Activated naive CD8-positive, alpha-beta T cell treated with anti-CD3 and anti-CD28 coated beads, Interleukin-2, amount 50 U/mL, for 24 hours (primary cell): ENCODE results near the gene ZDHHC18.
"Not testable (repeated sequence)": the region's sequence is repeated elsewhere in the genome, so short reads cannot be mapped to it uniquely, and the experiment has no call there.

Experiments used
- ATAC-seq: fragments of 150-1000 bp; cut with Tn5 transposase; one replicate; pipeline ENCODE4 v1.10.0; 2021
- DNase-seq: peaks from one replicate; pipeline ENCODE4 v3.0.0; 2021
- H3K27ac Mint-ChIP-seq: one replicate; pipeline ENCODE4 v1.8.0; 2021; ENCODE audit warnings: mild to moderate bottlenecking, mixed read lengths
- H3K27me3 Mint-ChIP-seq: one replicate; pipeline ENCODE4 v1.8.0; 2021; ENCODE audit warnings: mixed read lengths
- H3K36me3 Mint-ChIP-seq: one replicate; pipeline ENCODE4 v1.8.0; 2021; ENCODE audit warnings: low read depth, mixed read lengths
- H3K4me1 Mint-ChIP-seq: one replicate; pipeline ENCODE4 v1.8.0; 2021; ENCODE audit warnings: mixed read lengths
- H3K4me3 Mint-ChIP-seq: one replicate; pipeline ENCODE4 v1.8.0; 2021; ENCODE audit warnings: mild to moderate bottlenecking, moderate library complexity, mixed read lengths
- H3K9me3 Mint-ChIP-seq: one replicate; pipeline ENCODE4 v1.8.0; 2021; ENCODE audit warnings: mixed read lengths

ZDHHC18 gene

GRCh38 chr1:26833432-26834405 lies 7.2 kb downstream of the ZDHHC18 start:
- Mint-ChIP-seq H3K27ac (peak overlapping the region; percentile 93), H3K4me3 (peak overlapping the region; percentile 72), H3K4me1 (peaks cover 64% of the 10 kb centered on the region), H3K27me3 (no peaks in the 10 kb centered on the region), H3K9me3 (no peaks in the 10 kb centered on the region), H3K36me3 (peaks cover 59% of the 10 kb centered on the region)
- DNase-seq: peak; percentile 83
- ATAC-seq: peak; percentile 96

DNA sequence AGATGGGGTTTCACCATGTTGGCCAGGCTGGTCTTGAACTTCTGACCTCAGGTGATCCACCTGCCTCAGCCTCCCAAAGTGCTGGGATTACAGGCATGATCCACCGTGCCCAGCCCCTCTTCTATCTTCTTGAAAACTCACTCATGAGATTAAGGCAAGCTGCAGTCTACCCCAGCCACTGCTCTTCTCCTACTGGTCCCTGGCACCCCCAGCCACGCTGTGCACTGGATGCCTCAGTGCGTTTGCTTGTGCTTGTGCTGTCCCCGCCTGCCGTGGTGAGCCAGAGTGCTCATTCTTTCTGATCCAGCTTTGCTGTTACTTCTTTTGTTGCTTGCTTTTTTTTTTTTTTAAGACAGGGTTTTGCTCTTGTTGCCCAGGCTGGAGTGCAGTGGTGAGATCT lies 11.2 kb downstream of the ZDHHC18 start:
- H3K9me3 Mint-ChIP-seq, DNase-seq, H3K27me3 Mint-ChIP-seq, H3K27ac Mint-ChIP-seq, ATAC-seq, H3K4me3 Mint-ChIP-seq: not testable (repeated sequence)
- Mint-ChIP-seq H3K4me1 (peaks cover 35% of the 10 kb centered on the region), H3K36me3 (peaks cover 57% of the 10 kb centered on the region)

DNA sequence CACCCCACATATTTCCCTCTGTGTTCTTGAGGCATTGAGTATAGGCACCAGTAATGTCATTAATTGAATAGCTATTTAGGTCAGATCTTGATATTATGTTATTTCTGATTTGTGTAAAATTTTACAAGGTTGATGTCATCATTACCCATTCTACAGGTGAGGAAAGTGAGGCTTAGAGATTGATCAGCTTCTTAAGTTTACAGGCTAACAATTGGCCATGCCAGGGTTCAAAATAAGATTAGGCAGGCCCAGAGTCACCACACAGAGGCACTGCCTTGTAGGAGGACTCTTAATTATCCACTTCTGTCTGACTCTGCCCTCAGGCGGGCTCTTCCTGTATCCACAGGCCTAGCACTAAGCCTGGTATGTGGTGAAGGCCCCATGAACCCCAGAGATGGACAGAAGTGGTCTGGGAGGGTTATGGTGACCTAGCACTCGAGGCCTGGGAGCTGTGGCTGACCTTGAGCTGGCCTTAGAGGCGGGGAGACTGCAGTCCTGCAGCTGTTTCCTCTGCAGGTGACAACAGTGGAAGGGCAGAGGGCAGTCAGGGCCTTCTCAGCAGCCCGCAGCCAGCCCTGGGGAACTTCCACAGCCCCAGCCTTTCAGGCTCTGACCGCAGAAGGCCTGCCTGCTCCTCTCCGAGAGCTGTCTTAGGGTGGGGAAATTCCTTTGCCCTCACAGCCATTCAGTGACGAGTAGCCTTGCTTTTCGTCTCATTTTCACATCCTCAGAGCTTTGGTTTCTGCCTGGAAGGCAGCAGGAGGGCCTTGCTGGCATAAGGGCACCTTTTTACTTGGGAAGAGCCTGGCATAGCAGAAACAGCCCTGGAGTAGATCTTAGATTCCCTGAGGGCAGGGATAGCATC lies 12.2 kb downstream of the ZDHHC18 start:
- Mint-ChIP-seq H3K27ac (peak overlapping the region; percentile 58), H3K4me3 (no peak overlapping the region), H3K9me3 (no peaks in the 10 kb centered on the region), H3K4me1 (peaks cover 24% of the 10 kb centered on the region), H3K27me3 (no peaks in the 10 kb centered on the region), H3K36me3 (peaks cover 52% of the 10 kb centered on the region)
- peak; percentile 91 for ATAC-seq
- DNase-seq: no peak

- ATAC-seq: no peak
- Mint-ChIP-seq H3K4me3 (no peak overlapping the region), H3K4me1 (peaks cover 19% of the 10 kb centered on the region), H3K27ac (peak overlapping the region; percentile 58), H3K36me3 (peaks cover 51% of the 10 kb centered on the region), H3K27me3 (no peaks in the 10 kb centered on the region), H3K9me3 (no peaks in the 10 kb centered on the region)
- no peak for DNase-seq
Measured at GRCh38 chr1:26839339-26839722, 12.8 kb downstream of the ZDHHC18 start.

- H3K4me3 Mint-ChIP-seq: no peak overlapping the region
- H3K9me3 Mint-ChIP-seq: no peaks in the 10 kb centered on the region
- peaks cover 19% of the 10 kb centered on the region for H3K4me1 Mint-ChIP-seq
- H3K36me3 Mint-ChIP-seq: peaks cover 50% of the 10 kb centered on the region
- ATAC-seq (no peak), DNase-seq (no peak)
- H3K27ac Mint-ChIP-seq: no peak overlapping the region
- no peaks in the 10 kb centered on the region for H3K27me3 Mint-ChIP-seq
Measured at GRCh38 chr1:26839779-26840178, 13.3 kb downstream of the ZDHHC18 start.

GRCh38 chr1:26844424-26845196 lies 18.1 kb downstream of the ZDHHC18 start:
- Mint-ChIP-seq H3K27ac (no peak overlapping the region), H3K9me3 (no peaks in the 10 kb centered on the region), H3K4me3 (no peak overlapping the region), H3K27me3 (no peaks in the 10 kb centered on the region), H3K36me3 (peaks cover 43% of the 10 kb centered on the region), H3K4me1 (peaks cover 6% of the 10 kb centered on the region)
- no peak for DNase-seq
- ATAC-seq: no peak

DNA sequence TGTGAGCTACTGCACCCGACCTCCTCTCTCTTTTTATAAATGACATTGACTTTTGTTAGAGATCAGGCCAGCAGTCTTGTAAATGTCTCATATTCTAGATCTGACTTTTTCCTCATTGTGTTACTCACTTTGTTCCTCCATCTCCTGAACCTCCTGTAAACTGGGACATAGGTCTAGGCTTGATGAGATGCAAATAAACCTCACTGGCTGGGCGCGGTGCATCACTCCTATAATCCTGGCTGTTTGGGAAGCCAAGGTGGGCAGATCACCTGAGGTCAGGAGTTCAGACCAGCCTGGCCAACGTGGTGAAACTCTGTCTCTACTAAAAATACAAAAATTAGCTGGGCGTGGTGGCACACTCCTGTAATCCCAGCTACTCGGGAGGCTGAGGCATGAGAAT lies 21.3 kb downstream of the ZDHHC18 start:
- not testable (repeated sequence) for H3K27me3 Mint-ChIP-seq, H3K4me3 Mint-ChIP-seq, H3K27ac Mint-ChIP-seq, H3K4me1 Mint-ChIP-seq, H3K9me3 Mint-ChIP-seq, ATAC-seq, DNase-seq
- H3K36me3 Mint-ChIP-seq: peaks cover 52% of the 10 kb centered on the region

DNA sequence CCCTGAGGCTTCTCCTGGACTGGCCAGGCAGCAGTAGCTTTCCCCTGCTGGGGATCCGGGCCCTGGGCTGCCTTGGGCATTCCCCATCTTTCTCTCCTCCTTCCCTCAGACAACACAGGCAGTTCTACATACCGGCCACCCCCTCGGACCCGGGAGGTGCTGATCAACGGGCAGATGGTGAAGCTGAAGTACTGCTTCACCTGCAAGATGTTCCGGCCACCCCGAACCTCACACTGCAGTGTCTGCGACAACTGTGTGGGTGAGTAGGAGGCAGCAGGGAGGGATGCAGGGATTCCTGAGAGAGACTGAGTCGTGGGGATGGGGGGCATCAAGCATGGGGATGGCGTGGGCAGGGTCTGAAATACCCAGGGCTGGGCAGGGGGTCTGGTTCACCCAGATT lies 22.0 kb downstream of the ZDHHC18 start:
- no peak for DNase-seq
- H3K27me3 Mint-ChIP-seq: no peaks in the 10 kb centered on the region
- no peak overlapping the region for H3K27ac Mint-ChIP-seq
- H3K4me3 Mint-ChIP-seq: no peak overlapping the region
- peaks cover 6% of the 10 kb centered on the region for H3K4me1 Mint-ChIP-seq
- no peaks in the 10 kb centered on the region for H3K9me3 Mint-ChIP-seq
- no peak for ATAC-seq
- H3K36me3 Mint-ChIP-seq: peaks cover 55% of the 10 kb centered on the region

- Mint-ChIP-seq H3K4me1 (peaks cover 6% of the 10 kb centered on the region), H3K4me3 (no peak overlapping the region), H3K27me3 (no peaks in the 10 kb centered on the region), H3K9me3 (no peaks in the 10 kb centered on the region), H3K27ac (no peak overlapping the region), H3K36me3 (peaks cover 50% of the 10 kb centered on the region)
- DNase-seq: no peak
- ATAC-seq: peak; percentile 19
Measured at GRCh38 chr1:26848941-26849774, 22.7 kb downstream of the ZDHHC18 start.

DNA sequence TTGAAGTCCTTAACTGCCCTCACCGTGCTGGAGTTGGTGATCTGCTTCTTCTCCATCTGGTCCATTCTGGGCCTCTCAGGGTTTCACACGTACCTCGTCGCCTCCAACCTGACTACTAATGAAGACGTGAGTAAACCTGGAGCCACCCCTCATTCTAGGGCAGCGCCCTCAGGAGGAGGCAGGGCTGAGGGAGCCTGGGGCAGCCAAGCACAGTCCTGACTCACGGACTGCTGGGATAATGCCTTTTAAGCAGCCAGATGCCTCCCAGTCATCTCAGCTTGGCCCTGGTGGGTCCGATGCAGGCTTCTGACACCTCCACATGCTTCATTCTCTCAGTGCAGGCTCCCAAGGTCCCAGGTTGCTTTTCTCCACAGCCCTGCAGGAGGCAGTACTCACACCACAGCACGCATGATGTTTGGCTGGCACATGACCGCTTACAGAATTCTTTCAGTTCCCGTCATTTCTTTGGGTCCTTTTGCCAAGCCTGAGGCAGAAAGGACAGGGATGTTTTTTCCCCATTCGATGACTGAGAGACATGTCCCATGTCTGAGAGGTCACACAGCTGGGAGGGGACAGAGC lies 24.7 kb downstream of the ZDHHC18 start:
- Mint-ChIP-seq H3K4me1 (no peaks in the 10 kb centered on the region), H3K9me3 (no peaks in the 10 kb centered on the region), H3K27ac (no peak overlapping the region), H3K27me3 (no peaks in the 10 kb centered on the region), H3K36me3 (peaks cover 47% of the 10 kb centered on the region), H3K4me3 (no peak overlapping the region)
- ATAC-seq: no peak
- no peak for DNase-seq

DNA sequence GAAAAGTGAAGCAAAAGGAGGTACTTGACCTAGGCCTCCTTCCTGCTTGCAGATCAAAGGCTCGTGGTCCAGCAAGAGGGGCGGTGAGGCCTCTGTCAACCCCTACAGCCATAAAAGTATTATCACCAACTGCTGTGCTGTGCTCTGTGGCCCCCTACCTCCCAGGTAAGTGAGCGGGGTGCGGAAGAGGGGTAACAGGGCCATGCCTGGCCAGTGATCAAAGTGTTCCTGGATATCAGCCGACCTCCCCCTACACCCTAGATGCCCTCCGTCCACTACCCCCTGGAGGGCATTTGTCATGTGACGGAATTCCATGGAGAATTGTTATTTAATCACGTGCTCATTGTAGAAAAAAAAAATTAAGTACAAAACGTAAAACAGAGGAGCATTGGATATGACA lies 26.2 kb downstream of the ZDHHC18 start:
- H3K36me3 Mint-ChIP-seq: peaks cover 39% of the 10 kb centered on the region
- no peaks in the 10 kb centered on the region for H3K9me3 Mint-ChIP-seq
- no peaks in the 10 kb centered on the region for H3K27me3 Mint-ChIP-seq
- no peaks in the 10 kb centered on the region for H3K4me1 Mint-ChIP-seq
- H3K4me3 Mint-ChIP-seq: no peak overlapping the region
- DNase-seq: no peak
- no peak for ATAC-seq
- no peak overlapping the region for H3K27ac Mint-ChIP-seq

GRCh38 chr1:26853156-26853555 lies 26.7 kb downstream of the ZDHHC18 start:
- H3K36me3 Mint-ChIP-seq: peaks cover 37% of the 10 kb centered on the region
- no peaks in the 10 kb centered on the region for H3K4me1 Mint-ChIP-seq
- no peaks in the 10 kb centered on the region for H3K9me3 Mint-ChIP-seq
- peak; percentile 85 for DNase-seq
- H3K27ac Mint-ChIP-seq: no peak overlapping the region
- H3K4me3 Mint-ChIP-seq: no peak overlapping the region
- no peaks in the 10 kb centered on the region for H3K27me3 Mint-ChIP-seq
- ATAC-seq: peak; percentile 72

GRCh38 chr1:26853600-26853999 lies 27.1 kb downstream of the ZDHHC18 start:
- DNase-seq (no peak), ATAC-seq (no peak)
- Mint-ChIP-seq H3K4me3 (no peak overlapping the region), H3K4me1 (no peaks in the 10 kb centered on the region), H3K9me3 (no peaks in the 10 kb centered on the region), H3K27ac (no peak overlapping the region), H3K36me3 (peaks cover 33% of the 10 kb centered on the region), H3K27me3 (no peaks in the 10 kb centered on the region)
